ENCODE data around the gene CXorf66.

The CXorf66 gene

DNA sequence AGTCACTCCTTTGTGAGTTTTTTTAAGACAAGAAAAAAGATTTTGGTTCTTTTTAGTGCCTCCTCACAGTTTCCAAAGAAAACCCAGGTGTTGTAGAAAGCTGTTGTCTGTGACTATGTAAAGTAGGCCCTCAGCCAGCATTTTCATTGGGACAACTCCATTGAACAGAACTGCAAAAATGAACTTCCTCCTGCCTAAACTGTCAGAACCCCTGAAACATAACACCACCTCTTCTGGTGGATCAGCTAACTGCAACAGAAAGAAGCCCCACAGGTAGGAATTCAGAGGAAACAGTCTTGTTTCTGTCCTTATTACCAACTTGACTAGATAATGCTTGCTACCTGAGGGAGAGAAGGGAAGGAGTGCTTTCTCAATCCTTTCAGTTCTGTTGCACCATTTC is 29.1 kb downstream of the CXorf66 start:
- no peak overlapping the region for H3K4me3 ChIP-seq (ENCODE audit: low read depth, low read length)
- H3K4me1 ChIP-seq = no peaks in the 10 kb centered on the region
- DNase-seq = no peak
- no peaks in the 10 kb centered on the region for H3K27me3 ChIP-seq
- no peaks in the 10 kb centered on the region for H3K36me3 ChIP-seq
- TF ChIP-seq CTCF (IDR thresholded peaks at IDR 0.05; ENCODE audit: low read depth, low read length) = no peak
- no peaks in the 10 kb centered on the region for H3K9me3 ChIP-seq

- TF ChIP-seq CTCF (IDR thresholded peaks at IDR 0.05; ENCODE audit: low read depth, low read length) = no peak
- H3K36me3 ChIP-seq = no peaks in the 10 kb centered on the region
- no peaks in the 10 kb centered on the region for H3K27me3 ChIP-seq
- H3K9me3 ChIP-seq = no peaks in the 10 kb centered on the region
- no peak overlapping the region for H3K4me3 ChIP-seq (ENCODE audit: low read depth, low read length)
- no peak for DNase-seq
- no peaks in the 10 kb centered on the region for H3K4me1 ChIP-seq
Observed at GRCh38 chrX:139933904-139934303, 31.4 kb downstream of the CXorf66 start.

GRCh38 chrX:139932901-139933796 is 32.2 kb downstream of the CXorf66 start, which contains the start of gene ATP11C:
Gene ATP11C (minus strand): TSS chrX:139933053. CDS start chrX:139932042, 1,011 bp downstream.
- Histone ChIP-seq H3K4me3 (ENCODE audit: low read depth, low read length) (peak within 1 kb of the TSS; percentile 78), H3K4me1 (no peaks in the 10 kb centered on the region), H3K27me3 (no peaks in the 10 kb centered on the region), H3K36me3 (no peaks in the 10 kb centered on the region), H3K9me3 (no peaks in the 10 kb centered on the region)
- no peak for TF ChIP-seq CTCF (IDR thresholded peaks at IDR 0.05; ENCODE audit: low read depth, low read length)
- DNase-seq = peak; percentile 87

DNA sequence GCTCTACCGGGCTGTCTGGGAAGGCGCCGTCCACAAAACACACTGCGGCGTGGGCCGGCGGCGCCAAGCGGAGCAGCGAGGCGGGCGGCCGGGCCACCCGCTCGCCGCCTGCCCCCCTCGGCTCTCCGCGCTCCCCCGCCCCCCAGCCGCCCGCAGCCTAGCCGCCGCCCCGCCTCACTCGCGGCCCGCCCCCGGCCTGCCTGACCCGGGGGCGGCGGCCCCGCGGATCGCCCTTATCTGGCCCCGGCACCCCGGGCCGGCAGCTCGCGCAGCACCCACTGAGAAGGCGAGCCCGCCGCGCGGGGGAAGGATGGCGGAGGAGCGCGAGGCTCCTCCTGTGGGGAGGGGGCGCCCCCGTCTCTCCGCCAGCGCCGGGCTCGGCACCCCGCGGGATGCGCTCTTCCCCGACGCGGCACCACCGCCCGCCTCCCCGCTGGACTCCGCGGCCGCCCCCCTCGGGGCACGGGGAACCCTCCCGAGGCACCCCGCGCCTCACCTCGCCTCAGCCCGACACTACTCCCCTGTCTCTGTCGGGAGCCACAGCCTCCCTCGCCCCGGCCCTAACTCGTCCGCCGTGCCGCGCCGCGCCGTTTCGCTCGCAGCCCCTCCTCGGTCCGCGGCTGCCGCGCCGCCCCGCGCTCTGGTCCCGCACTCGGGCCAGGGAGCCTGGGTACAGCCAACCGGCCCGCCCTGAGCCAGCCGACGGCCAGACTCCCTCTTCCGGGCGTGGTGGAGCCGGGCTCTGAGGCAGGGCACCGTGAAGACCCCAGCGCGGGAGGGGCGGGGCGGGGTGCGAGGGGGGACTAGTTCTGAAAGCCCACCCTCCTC is 33.0 kb downstream of the CXorf66 start:
- H3K4me1 ChIP-seq = no peaks in the 10 kb centered on the region
- no peaks in the 10 kb centered on the region for H3K27me3 ChIP-seq
- H3K36me3 ChIP-seq = no peaks in the 10 kb centered on the region
- H3K4me3 ChIP-seq (ENCODE audit: low read depth, low read length) = peak overlapping the region; percentile 78
- no peak for TF ChIP-seq CTCF (IDR thresholded peaks at IDR 0.05; ENCODE audit: low read depth, low read length)
- no peaks in the 10 kb centered on the region for H3K9me3 ChIP-seq
- DNase-seq = peak; percentile 71

DNA sequence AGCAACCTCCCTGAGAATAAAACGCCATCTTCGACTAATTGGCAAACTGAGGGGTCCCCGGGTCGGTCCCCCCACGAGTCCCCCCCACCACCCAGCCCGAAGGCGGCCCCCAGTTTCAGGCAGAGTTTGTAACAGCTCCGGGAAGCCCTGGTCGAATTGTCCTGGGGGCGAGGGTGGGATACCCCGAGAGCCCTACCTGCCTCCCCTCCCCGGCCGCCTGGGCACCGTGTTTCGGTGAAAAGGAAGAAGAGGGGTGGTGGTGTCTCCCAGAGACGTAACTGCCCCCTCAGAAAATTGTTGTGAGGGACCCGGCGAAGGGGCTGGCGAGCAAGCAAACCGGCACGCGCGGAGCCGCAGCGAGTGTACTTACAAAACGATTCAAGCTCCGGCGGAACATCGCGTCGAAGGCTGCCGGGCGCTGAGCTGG is 33.7 kb downstream of the CXorf66 start:
- H3K9me3 ChIP-seq = no peaks in the 10 kb centered on the region
- no peaks in the 10 kb centered on the region for H3K36me3 ChIP-seq
- no peak for TF ChIP-seq CTCF (IDR thresholded peaks at IDR 0.05; ENCODE audit: low read depth, low read length)
- no peaks in the 10 kb centered on the region for H3K27me3 ChIP-seq
- H3K4me3 ChIP-seq (ENCODE audit: low read depth, low read length) = peak overlapping the region; percentile 78
- H3K4me1 ChIP-seq = no peaks in the 10 kb centered on the region
- DNase-seq = no peak

All from BE2C (cell line).